OCI-LY7 (cell line): ENCODE results near the gene ZNF800.

Source experiments
- EZH2phosphoT487 ChIP-seq: fragments of 200-600 bp; sonication (generic); IDR thresholded peaks from 2 replicates; pipeline ENCODE4 v1.6.1; 2018; ENCODE audit warnings: low read depth, borderline replicate concordance, mild to moderate bottlenecking, mixed run types, antibody characterized with exemption, low read length, moderate library complexity, mixed read lengths
- TF ChIP-seq, protein P1 (sequence below): fragments of 200-600 bp; sonication (generic); conservative IDR thresholded peaks from 2 replicates; pipeline ENCODE4 v1.5.1; 2014; ENCODE audit warnings: mild to moderate bottlenecking, antibody characterized with exemption, low read length, moderate library complexity, mixed read lengths

DNA sequence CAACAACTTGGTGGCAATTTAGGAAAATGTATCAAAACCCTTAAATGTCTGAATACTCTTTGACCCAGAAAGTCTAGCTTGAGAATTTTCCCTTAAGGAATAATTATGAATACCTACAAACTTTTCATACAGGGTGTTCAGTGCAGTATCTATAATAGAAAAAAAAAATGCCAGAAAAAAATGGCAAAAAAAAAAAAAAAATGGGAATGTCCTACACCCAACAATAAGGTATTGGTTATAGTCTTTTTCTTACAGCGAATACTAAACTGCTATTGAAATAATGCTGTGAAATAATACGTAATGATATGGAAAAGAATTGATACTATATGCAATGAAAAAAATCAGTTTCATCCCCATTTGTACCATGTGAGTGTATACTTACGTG lies 44.3 kb downstream of the ZNF800 start:
- TF ChIP-seq, protein P1, sequence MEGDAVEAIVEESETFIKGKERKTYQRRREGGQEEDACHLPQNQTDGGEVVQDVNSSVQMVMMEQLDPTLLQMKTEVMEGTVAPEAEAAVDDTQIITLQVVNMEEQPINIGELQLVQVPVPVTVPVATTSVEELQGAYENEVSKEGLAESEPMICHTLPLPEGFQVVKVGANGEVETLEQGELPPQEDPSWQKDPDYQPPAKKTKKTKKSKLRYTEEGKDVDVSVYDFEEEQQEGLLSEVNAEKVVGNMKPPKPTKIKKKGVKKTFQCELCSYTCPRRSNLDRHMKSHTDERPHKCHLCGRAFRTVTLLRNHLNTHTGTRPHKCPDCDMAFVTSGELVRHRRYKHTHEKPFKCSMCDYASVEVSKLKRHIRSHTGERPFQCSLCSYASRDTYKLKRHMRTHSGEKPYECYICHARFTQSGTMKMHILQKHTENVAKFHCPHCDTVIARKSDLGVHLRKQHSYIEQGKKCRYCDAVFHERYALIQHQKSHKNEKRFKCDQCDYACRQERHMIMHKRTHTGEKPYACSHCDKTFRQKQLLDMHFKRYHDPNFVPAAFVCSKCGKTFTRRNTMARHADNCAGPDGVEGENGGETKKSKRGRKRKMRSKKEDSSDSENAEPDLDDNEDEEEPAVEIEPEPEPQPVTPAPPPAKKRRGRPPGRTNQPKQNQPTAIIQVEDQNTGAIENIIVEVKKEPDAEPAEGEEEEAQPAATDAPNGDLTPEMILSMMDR = no peak
- TF ChIP-seq EZH2phosphoT487 = no peak
